K562 (cell line): ENCODE results near the gene ZNF620. TPM values are rescaled to one million over a fixed set of nuclear protein-coding genes. Genes with fewer than 3 reads are reported as not detected.
A peak's percentile ranks its signal among the peaks of the same experiment; 100 is the strongest.

Experiments
- ATAC-seq: fragments of 200-7000 bp; cut with Tn5 transposase; 3 replicates; pipeline ENCODE4 v1.9.1; 2020; ENCODE audit warnings: moderate library complexity
- BruUV-seq: library from RNA; stranded (reverse); fragments of 400-500 nt; replicated peaks from 2 replicates; lab custom pipeline; 2021; lab: Mats Ljungman, UMichigan
- CTCF ChIA-PET: fragments of 300-600 bp; formaldehyde crosslinking; extraction: SDS; loops from one replicate; lab custom pipeline; 2021; ENCODE audit warnings: low intra/inter-chr PET ratio; lab: Yijun Ruan, JAX
- POLR2A ChIA-PET: fragments of 300-600, 350-650 bp; sonication (Branson Sonifier 250); formaldehyde crosslinking; extraction: SDS; loops from one replicate; lab custom pipeline; 2021; ENCODE audit warnings: antibody characterized with exemption, inconsistent platforms; lab: Yijun Ruan, JAX
- DNase-seq, 4 experiments: peaks; one replicate each; pipeline versions ENCODE4 v3.0.0 to v3.0.0-alpha.2; 2011 to 2018; ENCODE audit warnings: low spot score in 3 of 4, mixed read lengths in 3 of 4; ENCODE audit errors: extremely low read depth in 1 of 4
- FAIRE-seq: peaks from 2 replicates; lab custom pipeline; 2011; peaks lifted over from hg19 to GRCh38; lab: Jason Lieb, UNC
- H2AFZ ChIP-seq: 2 replicates; pipeline ENCODE4 v1.6.0; 2011; ENCODE audit warnings: low read depth, low read length, control low read depth, inconsistent platforms
- H3K27ac ChIP-seq: fragments of 200-600 bp; 3 replicates; pipeline ENCODE4 v1.8.0; 2011; ENCODE audit warnings: low read depth, mild to moderate bottlenecking, control low read depth, inconsistent platforms, low read length, moderate library complexity, mixed read lengths; ENCODE audit errors: extremely low read depth
- H3K27me3 ChIP-seq, 2 experiments: fragments of 300-600 bp in 1 of 2; 2 replicates in 1 of 2; 3 replicates in 1 of 2; pipeline versions ENCODE4 v1.6.0 to v1.8.0; 2011; ENCODE audit warnings: inconsistent platforms in 2 of 2, low read length in 2 of 2, mild to moderate bottlenecking in 1 of 2, mixed read lengths in 1 of 2, moderate library complexity in 1 of 2; ENCODE audit not compliant: control insufficient read depth in 2 of 2, insufficient read depth in 2 of 2
- H3K36me3 ChIP-seq: fragments of 300-600 bp; 3 replicates; pipeline ENCODE4 v1.8.0; 2011; ENCODE audit warnings: mild to moderate bottlenecking, low read length, inconsistent platforms; ENCODE audit not compliant: control insufficient read depth, insufficient read depth
- H3K4me1 ChIP-seq, 2 experiments: fragments of 200-600 bp in 1 of 2; replicated peaks in 1 of 2; 2 replicates in 1 of 2; 3 replicates in 1 of 2; pipeline versions ENCODE4 v1.5.1 to v1.8.0; 2011; ENCODE audit warnings: inconsistent platforms in 2 of 2, low read length in 2 of 2, mild to moderate bottlenecking in 1 of 2, mixed read lengths in 1 of 2, moderate library complexity in 1 of 2; ENCODE audit not compliant: control insufficient read depth in 2 of 2, insufficient read depth in 2 of 2
- H3K4me2 ChIP-seq: 2 replicates; pipeline ENCODE4 v1.6.1; 2011; ENCODE audit warnings: low read length, control low read depth, inconsistent platforms, mixed read lengths; ENCODE audit not compliant: insufficient read depth
- H3K4me3 ChIP-seq: fragments of 200-600 bp; sonication (generic), shearing (Covaris generic); 2 replicates; pipeline ENCODE4 v1.5.1; 2016; ENCODE audit warnings: control low read depth, inconsistent platforms
- H3K79me2 ChIP-seq: fragments of 200-600 bp; 3 replicates; pipeline ENCODE4 v1.8.0; 2011; ENCODE audit warnings: low read length, inconsistent platforms; ENCODE audit not compliant: control insufficient read depth, insufficient read depth
- H3K9ac ChIP-seq, 2 experiments: 2 replicates each; pipeline versions ENCODE4 v1.6.0 to v1.6.1; 2011; ENCODE audit warnings: low read depth in 2 of 2, low read length in 2 of 2, control low read depth in 1 of 2, inconsistent platforms in 1 of 2, mild to moderate bottlenecking in 1 of 2, mixed read lengths in 1 of 2; ENCODE audit not compliant: insufficient read depth in 1 of 2
- H3K9me1 ChIP-seq: one replicate; pipeline ENCODE4 v1.6.0; 2011; ENCODE audit warnings: inconsistent platforms, mild to moderate bottlenecking, low read length, moderate library complexity; ENCODE audit not compliant: control insufficient read depth, insufficient read depth
- H3K9me3 ChIP-seq: replicated peaks from 2 replicates; pipeline ENCODE4 v1.5.1; 2011; ENCODE audit warnings: low read depth, low read length, inconsistent platforms; ENCODE audit not compliant: control insufficient read depth, insufficient read depth
- H4K20me1 ChIP-seq: replicated peaks from 2 replicates; pipeline ENCODE4 v1.6.1; 2011; ENCODE audit warnings: low read length, inconsistent platforms, mixed read lengths; ENCODE audit not compliant: control insufficient read depth, insufficient read depth
- KDM1A ChIP-seq, 2 experiments: fragments of 450-650 bp; IDR thresholded peaks; 2 replicates each; pipeline ENCODE4 v1.6.1; 2016; ENCODE audit warnings: mild to moderate bottlenecking in 2 of 2
- KHSRP ChIP-seq: fragments of 450-650 bp; IDR thresholded peaks from 2 replicates; pipeline ENCODE4 v1.6.1; 2017
- SOX6 ChIP-seq: fragments of 450-650 bp; IDR thresholded peaks from 2 replicates; pipeline ENCODE4 v1.6.1; 2014; ENCODE audit warnings: mild to moderate bottlenecking
- SRF ChIP-seq, 2 experiments: fragments of 250-450, 450-650 bp in 1 of 2; sonication (Bioruptor Pico) in 1 of 2; sonication (generic) in 1 of 2; formaldehyde crosslinking; IDR thresholded peaks; 2 replicates each; pipeline versions ENCODE4 v1.5.0 to v1.5.1; 2020 to 2022; ENCODE audit warnings: mild to moderate bottlenecking in 1 of 2, missing genetic modification reagents in 1 of 2
- TCF7 ChIP-seq: sonication (generic); IDR thresholded peaks from 2 replicates; pipeline ENCODE4 v1.6.1; 2016; ENCODE audit warnings: antibody characterized with exemption, borderline replicate concordance
- TRIM24 ChIP-seq, 2 experiments: fragments of 450-650 bp; IDR thresholded peaks; 2 replicates each; pipeline ENCODE4 v1.6.1; 2016
- ZNF57 ChIP-seq: fragments of 450-650 bp; formaldehyde crosslinking; IDR thresholded peaks from 2 replicates; pipeline ENCODE4 v1.4.0; 2020; ENCODE audit warnings: mild to moderate bottlenecking, moderate library complexity
- ZNF584 ChIP-seq: fragments of 200-800 bp; sonication (Bioruptor generic); IDR thresholded peaks from 2 replicates; pipeline ENCODE4 v1.6.1; 2016; ENCODE audit warnings: low read depth, mild to moderate bottlenecking, missing genetic modification characterization, missing compliant biosample characterization
- WGBS: fragments of 100-300 bp; shearing (Covaris generic); methylation state at CpG from one replicate; pipeline ENCODE4 v1.1.6; 2016; ENCODE audit warnings: low coverage, mixed read lengths; ENCODE audit not compliant: insufficient coverage; ENCODE audit errors: missing lambda C conversion rate; 5-methylcytosine and 5-hydroxymethylcytosine counted together
- in situ Hi-C: fragments of 300-500 bp; cut with MboI; formaldehyde crosslinking; loops from 4 replicates; pipeline ENCODE4 v1.15.0; 2018; ENCODE audit warnings: inconsistent platforms, mixed read lengths
- intact Hi-C: fragments of 100-400 bp; cut with micrococcal nuclease; formaldehyde crosslinking; loops from 2 replicates; pipeline ENCODE4 v1.14.2; 2022
- polyA plus RNA-seq, 8 experiments: library from polyadenylated mRNA; depleted of rRNA in 4 of 8; stranded (reverse) in 5 of 8; unstranded in 3 of 8; fragments of >200 nt; fragmentation: Nextera tagmentation in 2 of 8; fragmentation: Illumina TruSeq in 1 of 8; extraction: Ambion mirVana in 2 of 8; extraction: Trizol in 1 of 8; gene quantifications; 2 replicates each; pipeline versions ENCODE4 v1.2.1 to v1.2.3, GENCODE V29; 2011 to 2014; ENCODE audit warnings: inconsistent platforms in 1 of 8, missing spikeins in 1 of 8
- total RNA-seq, 7 experiments: library from RNA; depleted of rRNA in 6 of 7; stranded (reverse); fragments of >200 nt in 6 of 7; fragmentation: Illumina TruSeq in 2 of 7; extraction: Trizol in 2 of 7; gene quantifications; 2 replicates each; pipeline versions ENCODE4 v1.2.1 to v1.2.3, GENCODE V29; 2011 to 2021; ENCODE audit warnings: low replicate concordance in 1 of 7
- TF ChIP-seq, protein P1 (sequence below): sonication (generic); formaldehyde crosslinking; IDR thresholded peaks from 2 replicates; pipeline ENCODE4 v1.8.1; 2023; ENCODE audit warnings: mild to moderate bottlenecking, missing genetic modification reagents

Gene ZNF620
- total and polyA plus RNA-seq, 9 of the 15 experiments (the other 6 are each of a cell fraction or from before 2014, with no cell fraction given): 1.2 to 5.5 (median 3.3) TPM

DNA sequence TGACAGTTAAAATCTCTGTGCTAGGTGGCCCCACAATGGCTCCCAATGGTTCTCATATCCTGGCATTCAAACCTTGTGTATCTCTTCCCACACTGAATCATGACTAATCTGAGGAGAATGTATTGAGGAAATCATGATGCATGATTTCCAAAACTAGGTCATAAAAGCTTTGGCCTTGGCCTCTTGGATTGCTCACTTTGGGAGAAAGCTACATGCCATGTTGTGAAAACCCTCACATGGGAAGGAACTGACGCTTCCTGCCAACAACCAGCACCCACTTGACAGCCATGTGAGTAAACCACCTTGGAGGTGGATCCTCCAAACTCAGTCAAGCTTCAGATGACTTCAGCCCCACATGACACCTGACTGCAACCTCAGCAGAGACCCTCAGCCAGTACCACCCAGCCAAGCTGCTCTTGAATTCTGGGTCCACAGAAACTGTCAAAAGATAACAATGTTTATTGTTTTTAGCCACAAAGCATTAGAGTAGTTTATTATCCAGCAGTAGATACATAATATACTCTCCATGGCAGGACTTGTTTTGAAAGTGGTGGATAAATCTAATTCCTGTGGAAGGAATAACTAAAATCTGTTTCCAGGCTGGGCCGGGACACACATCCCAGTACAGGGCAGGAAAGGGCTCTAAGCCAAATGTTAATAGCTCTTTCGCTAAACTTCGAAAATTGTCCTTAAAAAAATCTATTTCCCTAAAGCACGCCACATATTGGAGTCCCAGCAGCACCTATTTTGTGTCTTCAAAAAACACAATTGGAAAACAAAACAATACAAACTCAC lies 1.0 kb upstream of the ZNF620 start:
- DNase-seq (no peak), FAIRE-seq (no peak), ATAC-seq (no peak)
- Histone ChIP-seq H3K27ac (no peak overlapping the region), H3K4me3 (peak overlapping the region; percentile 52; the same call in 1 of the 2 replicates), H3K36me3 (no peaks in the 10 kb centered on the region), H2AFZ (peak overlapping the region; percentile 84), H3K9me3 (no peaks in the 10 kb centered on the region), H3K9ac (peak overlapping the region in 1 of 2 experiments; percentile 42; a peak in 1 of 4 replicates), H3K79me2 (no peaks in the 10 kb centered on the region), H3K4me1 (peaks cover 0 to 7% of the 10 kb centered on the region in 2 experiments; a peak in 3 of 5 replicates), H3K4me2 (no peak overlapping the region), H3K9me1 (no peaks in the 10 kb centered on the region), H4K20me1 (no peaks in the 10 kb centered on the region), H3K27me3 (no peaks in the 10 kb centered on the region)
- POLR2A ChIA-PET: interaction anchor here (0.6 to 2.5 kb wide), 10 partner anchors 9 to 267 kb away, joined by 3 to 19 read pairs (median 5); partner anchors contain the start of genes ZNF619 and ZNF621
- CTCF ChIA-PET: no interaction called here
- TF ChIP-seq KDM1A (IDR thresholded peaks at IDR 0.05): peak; percentile 22 to 31; a peak in 2 of 4 replicates
- TF ChIP-seq ZNF57 (CRISPR knock-in tag): no peak
- 65% methylated on average over 5 of the region's 5 CpGs for WGBS
- intact Hi-C loops (no loop called here), in situ Hi-C loops (no loop called here)
- no TSS peak for BruUV-seq

DNA sequence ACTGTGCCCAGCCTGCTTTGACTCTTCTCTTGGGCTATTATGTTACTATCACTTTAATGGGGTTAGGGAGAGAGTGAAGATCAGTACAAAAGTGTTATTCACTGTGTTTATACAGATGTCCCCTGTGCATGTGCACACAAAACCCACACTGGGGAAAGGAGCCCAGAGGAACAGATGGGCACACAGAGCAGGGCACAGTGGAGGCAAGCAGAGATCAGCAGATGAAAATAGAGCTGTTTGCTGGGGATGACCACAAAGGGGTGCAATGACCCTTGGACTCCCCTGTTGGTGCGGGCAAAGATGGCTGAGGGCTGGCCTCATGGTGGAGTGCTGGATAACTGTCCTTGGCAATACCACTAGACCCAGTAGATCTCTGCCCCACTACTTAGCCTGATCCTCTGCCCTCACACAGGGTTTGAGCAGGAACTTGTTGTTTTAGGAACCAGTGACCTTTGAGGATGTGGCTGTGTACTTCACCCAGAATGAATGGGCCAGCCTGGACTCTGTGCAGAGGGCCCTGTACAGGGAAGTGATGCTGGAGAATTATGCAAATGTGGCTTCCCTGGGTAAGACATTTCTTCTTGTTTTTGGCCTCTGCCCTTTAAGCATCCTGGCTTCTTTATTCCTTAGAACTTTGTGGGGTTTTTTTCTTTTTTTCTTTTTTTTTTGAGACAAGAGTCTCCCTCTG lies 5.3 kb downstream of the ZNF620 start:
- TF ChIP-seq TCF7: no peak
- no peak for TF ChIP-seq ZNF584 (CRISPR knock-in tag)
- TF ChIP-seq, protein P1, sequence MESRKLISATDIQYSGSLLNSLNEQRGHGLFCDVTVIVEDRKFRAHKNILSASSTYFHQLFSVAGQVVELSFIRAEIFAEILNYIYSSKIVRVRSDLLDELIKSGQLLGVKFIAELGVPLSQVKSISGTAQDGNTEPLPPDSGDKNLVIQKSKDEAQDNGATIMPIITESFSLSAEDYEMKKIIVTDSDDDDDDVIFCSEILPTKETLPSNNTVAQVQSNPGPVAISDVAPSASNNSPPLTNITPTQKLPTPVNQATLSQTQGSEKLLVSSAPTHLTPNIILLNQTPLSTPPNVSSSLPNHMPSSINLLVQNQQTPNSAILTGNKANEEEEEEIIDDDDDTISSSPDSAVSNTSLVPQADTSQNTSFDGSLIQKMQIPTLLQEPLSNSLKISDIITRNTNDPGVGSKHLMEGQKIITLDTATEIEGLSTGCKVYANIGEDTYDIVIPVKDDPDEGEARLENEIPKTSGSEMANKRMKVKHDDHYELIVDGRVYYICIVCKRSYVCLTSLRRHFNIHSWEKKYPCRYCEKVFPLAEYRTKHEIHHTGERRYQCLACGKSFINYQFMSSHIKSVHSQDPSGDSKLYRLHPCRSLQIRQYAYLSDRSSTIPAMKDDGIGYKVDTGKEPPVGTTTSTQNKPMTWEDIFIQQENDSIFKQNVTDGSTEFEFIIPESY (CRISPR knock-in tag): no peak
- no peak for TF ChIP-seq SRF (CRISPR knock-in tag; IDR thresholded peaks at IDR 0.05)
- TF ChIP-seq SOX6: no peak
- TF ChIP-seq KHSRP: no peak
- no peak for TF ChIP-seq TRIM24 (IDR thresholded peaks at IDR 0.05)
- FAIRE-seq: no peak
- 59% methylated on average over 1 of the region's 1 CpG for WGBS
- H3K79me2 ChIP-seq: no peaks in the 10 kb centered on the region
- no peak for DNase-seq
- in situ Hi-C loops (no loop called here), intact Hi-C loops (no loop called here)
- no peaks in the 10 kb centered on the region for H3K9me1 ChIP-seq
- H3K4me1 ChIP-seq: peaks cover 0 to under 1% of the 10 kb centered on the region in 2 experiments; a peak in 1 of 5 replicates
- H3K4me3 ChIP-seq: no peak overlapping the region
- H3K27me3 ChIP-seq: no peaks in the 10 kb centered on the region
- no peaks in the 10 kb centered on the region; the same call in 2 of the 3 replicates for H3K36me3 ChIP-seq
- ChIA-PET POLR2A (interaction anchor here (1.0 kb wide), 1 partner anchor 14 kb away, joined by 3 read pairs; the partner anchor contains the start of gene ZNF621), CTCF (no interaction called here)
- no peak overlapping the region for H3K4me2 ChIP-seq
- no peaks in the 10 kb centered on the region for H4K20me1 ChIP-seq
- H3K9ac ChIP-seq: no peak overlapping the region; a peak in 1 of 4 replicates
- ATAC-seq: no peak
- H3K9me3 ChIP-seq: no peaks in the 10 kb centered on the region
- no peak overlapping the region for H3K27ac ChIP-seq
- BruUV-seq: no TSS peak
- H2AFZ ChIP-seq: no peak overlapping the region
